ENCODE results near the gene RAD21L1.

- no peak for TF ChIP-seq POLR2A (IDR thresholded peaks at IDR 0.05; ENCODE audit: low read depth)
- TF ChIP-seq, protein P1, sequence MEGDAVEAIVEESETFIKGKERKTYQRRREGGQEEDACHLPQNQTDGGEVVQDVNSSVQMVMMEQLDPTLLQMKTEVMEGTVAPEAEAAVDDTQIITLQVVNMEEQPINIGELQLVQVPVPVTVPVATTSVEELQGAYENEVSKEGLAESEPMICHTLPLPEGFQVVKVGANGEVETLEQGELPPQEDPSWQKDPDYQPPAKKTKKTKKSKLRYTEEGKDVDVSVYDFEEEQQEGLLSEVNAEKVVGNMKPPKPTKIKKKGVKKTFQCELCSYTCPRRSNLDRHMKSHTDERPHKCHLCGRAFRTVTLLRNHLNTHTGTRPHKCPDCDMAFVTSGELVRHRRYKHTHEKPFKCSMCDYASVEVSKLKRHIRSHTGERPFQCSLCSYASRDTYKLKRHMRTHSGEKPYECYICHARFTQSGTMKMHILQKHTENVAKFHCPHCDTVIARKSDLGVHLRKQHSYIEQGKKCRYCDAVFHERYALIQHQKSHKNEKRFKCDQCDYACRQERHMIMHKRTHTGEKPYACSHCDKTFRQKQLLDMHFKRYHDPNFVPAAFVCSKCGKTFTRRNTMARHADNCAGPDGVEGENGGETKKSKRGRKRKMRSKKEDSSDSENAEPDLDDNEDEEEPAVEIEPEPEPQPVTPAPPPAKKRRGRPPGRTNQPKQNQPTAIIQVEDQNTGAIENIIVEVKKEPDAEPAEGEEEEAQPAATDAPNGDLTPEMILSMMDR (IDR thresholded peaks at IDR 0.05): no peak
Measured at GRCh38 chr20:1199212-1199873, 26.5 kb upstream of the RAD21L1 start.

Measured in esophagus muscularis mucosa (tissue), 3 donors.